Measurements from ENCODE around the gene TRAF3IP3. TPM values are rescaled to one million over a fixed set of nuclear protein-coding genes. Genes with fewer than 3 reads are reported as not detected.

The TRAF3IP3 gene
- total RNA-seq, 1 experiment from 2014 or later = 0.34 TPM

GRCh38 chr1:209775678-209776077 lies 19.8 kb downstream of the TRAF3IP3 start:
- CTCF ChIA-PET = interaction anchor here (1.5 kb wide), 1 partner anchor 28 kb away, joined by 4 read pairs; no protein-coding TSS in a partner anchor
- no TSS peak for BruUV-seq (replicated peaks)
- Histone ChIP-seq H4K20me1 (ENCODE audit: insufficient read depth) (no peaks in the 10 kb centered on the region), H3K4me1 (ENCODE audit: control insufficient read depth in 1 of 2, insufficient read depth in 2 of 2, low read length in 2 of 2) (no peaks in the 10 kb centered on the region), H3K27me3 (ENCODE audit: insufficient read depth, low read length) (no peaks in the 10 kb centered on the region), H3K9me3 (ENCODE audit: control insufficient read depth in 1 of 2, insufficient read depth in 1 of 2, low read depth in 1 of 2, low read length in 2 of 2) (no peaks in the 10 kb centered on the region; a peak in 1 of 4 replicates), H3K36me3 (ENCODE audit: control insufficient read depth in 1 of 2, insufficient read depth in 2 of 2, low read length in 2 of 2) (no peaks in the 10 kb centered on the region), H3K9me2 (ENCODE audit: insufficient read depth) (no peaks in the 10 kb centered on the region), H3K4me3 (replicated peaks in 1 of 2; ENCODE audit: low read depth in 1 of 2, low read length in 2 of 2) (no peak overlapping the region), H3K9ac (ENCODE audit: low read length) (no peak overlapping the region), H2AFZ (ENCODE audit: low read depth, low read length, poor library complexity, severe bottlenecking) (no peak overlapping the region), H3K4me2 (ENCODE audit: low read length) (no peak overlapping the region), H3K27ac (ENCODE audit: low read depth, low read length) (no peak overlapping the region), H3K79me2 (ENCODE audit: insufficient read depth, low read length) (no peaks in the 10 kb centered on the region)
- DNase-seq (ENCODE audit: low read depth, low spot score) (no peak), ATAC-seq (no peak)
- RAD21 ChIA-PET (ENCODE audit: low non-redundant PET in 1 of 2, low total read pairs in 2 of 2, uncharacterized antibody in 2 of 2, unreplicated experiment in 2 of 2) = no interaction called here
- no peak for TF ChIP-seq REST (IDR thresholded peaks at IDR 0.05; ENCODE audit: low read depth)
- TF ChIP-seq JUND (IDR thresholded peaks at IDR 0.05) = no peak
- no peak for TF ChIP-seq ZBTB33 (IDR thresholded peaks at IDR 0.05; ENCODE audit: extremely low read depth, insufficient replicate concordance, low read length)
- TF ChIP-seq ZNF274 (IDR thresholded peaks at IDR 0.05; ENCODE audit: low read depth, low read length) = no peak
- TF ChIP-seq, protein P1, sequence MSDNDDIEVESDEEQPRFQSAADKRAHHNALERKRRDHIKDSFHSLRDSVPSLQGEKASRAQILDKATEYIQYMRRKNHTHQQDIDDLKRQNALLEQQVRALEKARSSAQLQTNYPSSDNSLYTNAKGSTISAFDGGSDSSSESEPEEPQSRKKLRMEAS (IDR thresholded peaks at IDR 0.05) = no peak
- TF ChIP-seq POLR2A (IDR thresholded peaks at IDR 0.05; ENCODE audit: borderline replicate concordance, extremely low read depth, insufficient read depth, insufficient read length) = no peak
- no peak for TF ChIP-seq EGR1 (IDR thresholded peaks at IDR 0.05; ENCODE audit: low read depth)
- no peak for TF ChIP-seq SRF (IDR thresholded peaks at IDR 0.05; ENCODE audit: low read depth)
- no peak for TF ChIP-seq ATF3 (IDR thresholded peaks at IDR 0.05)
- no peak for TF ChIP-seq ELF1 (IDR thresholded peaks at IDR 0.05; ENCODE audit: borderline replicate concordance, low read depth)
- no peak for TF ChIP-seq CTCF (IDR thresholded peaks at IDR 0.05 in 2 of 3, conservative IDR thresholded peaks at IDR 0.05 in 1 of 3; ENCODE audit: borderline replicate concordance in 1 of 3, insufficient read depth in 1 of 3, low read depth in 2 of 3, low read length in 2 of 3)
- TF ChIP-seq FOSL1 (IDR thresholded peaks at IDR 0.05; ENCODE audit: low read depth) = no peak
- no peak for TF ChIP-seq RAD21 (IDR thresholded peaks at IDR 0.05; ENCODE audit: low read depth)
- no peak for TF ChIP-seq ZFX (IDR thresholded peaks at IDR 0.05)
- no peak for TF ChIP-seq TCF7L2 (IDR thresholded peaks at IDR 0.05; ENCODE audit: borderline replicate concordance, extremely low read depth, insufficient read depth, insufficient read length)
- TF ChIP-seq YY1 (IDR thresholded peaks at IDR 0.05; ENCODE audit: extremely low read depth, insufficient replicate concordance, low read depth, low read length) = no peak
- no peak for TF ChIP-seq POLR2AphosphoS5 (IDR thresholded peaks at IDR 0.05; ENCODE audit: low read depth, low read length)
- no peak for TF ChIP-seq EZH2 (IDR thresholded peaks at IDR 0.05)
- no peak for TF ChIP-seq SP1 (IDR thresholded peaks at IDR 0.05; ENCODE audit: low read depth)
- intact Hi-C loops (cut with micrococcal nuclease) = no loop called here
- POLR2A ChIA-PET = no interaction called here
